GM12892 (cell line): Measurements from ENCODE around the gene AK9.

Experiments used
- POLR2A ChIP-seq: IDR thresholded peaks from 2 replicates; pipeline ENCODE4 v1.6.1; 2011; ENCODE audit warnings: low read depth, low read length, control low read depth
- POLR2AphosphoS5 ChIP-seq: IDR thresholded peaks from 2 replicates; pipeline ENCODE4 v1.6.1; 2011; ENCODE audit warnings: low read depth, low read length, control low read depth
- TAF1 ChIP-seq: IDR thresholded peaks from 2 replicates; pipeline ENCODE4 v1.6.1; 2011; ENCODE audit warnings: low read depth, mild to moderate bottlenecking, control low read depth, low read length, borderline replicate concordance

GRCh38 chr6:109690737-109691621 lies at the start of gene AK9, which contains the start of gene FIG4:
- TF ChIP-seq POLR2A (peak; percentile 42; the same call in 1 of the 2 replicates), TAF1 (no peak; the same call in 1 of the 2 replicates), POLR2AphosphoS5 (no peak)
